ENCODE measurements around the gene ATP6V1G3. TPM values are rescaled to one million over a fixed set of nuclear protein-coding genes. Genes with fewer than 3 reads are reported as not detected.
"Not testable (repeated sequence)": the region's sequence is repeated elsewhere in the genome, so short reads cannot be mapped to it uniquely, and the experiment has no call there.

Gene ATP6V1G3
- polyA plus RNA-seq, 4 donors, result not detected

DNA sequence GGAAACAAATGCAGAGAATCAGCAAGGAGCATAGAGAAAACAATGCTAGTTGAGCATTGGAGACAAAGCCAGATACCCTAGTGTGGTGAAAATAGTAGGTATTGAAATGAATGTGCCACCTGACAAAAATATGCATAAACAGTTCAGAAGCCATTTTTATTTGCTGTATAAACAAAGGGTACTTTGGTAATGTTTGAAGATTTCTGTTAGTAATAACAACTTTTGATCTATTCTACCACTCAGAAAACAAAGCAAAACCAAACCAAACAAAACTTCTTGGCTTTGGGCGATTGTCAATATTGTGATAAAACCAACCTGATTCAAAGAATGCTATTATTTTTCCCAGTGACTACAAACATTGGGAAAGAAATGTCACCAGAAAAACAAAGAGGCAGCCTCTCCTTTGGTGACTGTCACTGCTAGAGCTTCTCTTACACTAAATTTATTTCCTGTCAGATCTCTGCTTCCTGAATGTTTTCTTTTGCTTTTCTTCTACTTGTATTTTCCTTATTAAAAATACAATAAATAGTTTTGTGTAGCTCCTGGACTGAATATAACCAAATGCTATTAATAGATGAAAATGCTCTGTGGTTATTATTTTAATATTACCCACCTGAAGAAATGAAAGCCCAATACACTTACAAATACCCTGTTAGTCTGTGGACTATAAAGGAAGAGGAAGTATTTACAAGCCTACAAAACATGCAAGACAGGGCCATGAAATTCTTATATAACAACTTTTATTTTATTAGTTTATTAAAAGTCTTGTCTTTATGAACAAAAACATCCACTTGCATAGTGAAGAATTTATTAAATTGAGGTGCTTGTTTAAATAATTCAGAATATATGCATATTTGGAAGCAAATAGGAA is 5.7 kb downstream of the ATP6V1G3 start:
- Histone ChIP-seq H3K4me1 (ENCODE audit: control insufficient read depth in 3 of 3, insufficient read depth in 2 of 3, low read depth in 1 of 3, low read length in 2 of 3) (no peaks in the 10 kb centered on the region), H3K27me3 (ENCODE audit: control insufficient read depth in 3 of 3, insufficient read depth in 3 of 3, low read length in 3 of 3) (no peaks in the 10 kb centered on the region), H3K4me3 (ENCODE audit: low read depth in 1 of 3, low read length in 3 of 3) (no peak overlapping the region), H3K9me3 (ENCODE audit: control insufficient read depth in 2 of 2, insufficient read depth in 1 of 2, low read depth in 1 of 2, low read length in 1 of 2) (no peaks in the 10 kb centered on the region), H3K36me3 (ENCODE audit: control insufficient read depth in 3 of 3, insufficient read depth in 2 of 3, low read depth in 1 of 3, low read length in 3 of 3) (no peaks in the 10 kb centered on the region), H3K27ac (ENCODE audit: low read depth in 1 of 3, low read length in 2 of 3) (no peak overlapping the region)
- DNase-seq, result no peak
- WGBS, 3 donors, result 40 to 52% (median 43%) methylated on average over 1 of the region's 1 CpG
- FAIRE-seq, result no peak

- Histone ChIP-seq H3K27me3 (ENCODE audit: control insufficient read depth in 3 of 3, insufficient read depth in 3 of 3, low read length in 3 of 3) (no peaks in the 10 kb centered on the region), H3K9me3 (ENCODE audit: control insufficient read depth in 2 of 2, insufficient read depth in 1 of 2, low read depth in 1 of 2, low read length in 1 of 2) (no peaks in the 10 kb centered on the region), H3K36me3 (ENCODE audit: control insufficient read depth in 3 of 3, insufficient read depth in 2 of 3, low read depth in 1 of 3, low read length in 3 of 3) (no peaks in the 10 kb centered on the region), H3K4me1 (ENCODE audit: control insufficient read depth in 3 of 3, insufficient read depth in 2 of 3, low read depth in 1 of 3, low read length in 2 of 3) (no peaks in the 10 kb centered on the region), H3K4me3 (ENCODE audit: low read depth in 1 of 3, low read length in 3 of 3) (no peak overlapping the region), H3K27ac (ENCODE audit: low read depth in 1 of 3, low read length in 2 of 3) (no peak overlapping the region)
- 77 to 92% (median 89%) methylated on average over 3 of the region's 3 CpGs for WGBS, 3 donors
- DNase-seq (no peak), FAIRE-seq (no peak)
Observed at GRCh38 chr1:198531891-198532290, 8.6 kb downstream of the ATP6V1G3 start.

DNA sequence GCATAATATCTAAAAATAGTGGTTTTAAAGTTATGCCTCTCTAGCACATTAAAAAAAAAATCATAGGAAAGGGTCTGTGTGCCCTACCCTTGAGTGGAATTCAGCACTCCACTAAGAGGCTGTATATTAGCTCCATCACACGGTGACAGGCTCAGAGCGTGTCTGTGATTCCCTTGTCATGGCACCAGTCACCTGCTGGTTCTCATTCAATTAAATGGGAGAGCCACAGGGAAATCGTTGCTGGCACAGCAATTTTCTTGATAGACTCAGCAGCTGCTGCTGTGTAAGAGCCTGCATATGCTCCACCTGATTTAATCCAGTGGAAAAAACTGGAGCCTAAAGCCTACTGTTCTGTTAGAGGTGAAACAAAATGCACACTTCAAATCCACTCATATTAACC is 9.5 kb downstream of the ATP6V1G3 start:
- no peak for DNase-seq
- FAIRE-seq, result no peak
- H3K4me1 ChIP-seq (ENCODE audit: control insufficient read depth in 3 of 3, insufficient read depth in 2 of 3, low read depth in 1 of 3, low read length in 2 of 3), result no peaks in the 10 kb centered on the region
- no peak overlapping the region for H3K4me3 ChIP-seq (ENCODE audit: low read depth in 1 of 3, low read length in 3 of 3)
- H3K27ac ChIP-seq (ENCODE audit: low read depth in 1 of 3, low read length in 2 of 3), result no peak overlapping the region
- H3K27me3 ChIP-seq (ENCODE audit: control insufficient read depth in 3 of 3, insufficient read depth in 3 of 3, low read length in 3 of 3), result no peaks in the 10 kb centered on the region
- no peaks in the 10 kb centered on the region for H3K9me3 ChIP-seq (ENCODE audit: control insufficient read depth in 2 of 2, insufficient read depth in 1 of 2, low read depth in 1 of 2, low read length in 1 of 2)
- WGBS, 3 donors, result 73 to 74% (median 73%) methylated on average over 3 of the region's 3 CpGs
- no peaks in the 10 kb centered on the region for H3K36me3 ChIP-seq (ENCODE audit: control insufficient read depth in 3 of 3, insufficient read depth in 2 of 3, low read depth in 1 of 3, low read length in 3 of 3)

- H3K4me3 ChIP-seq (ENCODE audit: low read depth in 1 of 3, low read length in 3 of 3), result no peak overlapping the region
- DNase-seq (no peak), FAIRE-seq (no peak)
- H3K27ac ChIP-seq (ENCODE audit: low read depth in 1 of 3, low read length in 2 of 3), result no peak overlapping the region
- no peaks in the 10 kb centered on the region for H3K36me3 ChIP-seq (ENCODE audit: control insufficient read depth in 3 of 3, insufficient read depth in 2 of 3, low read depth in 1 of 3, low read length in 3 of 3)
- H3K4me1 ChIP-seq (ENCODE audit: control insufficient read depth in 3 of 3, insufficient read depth in 2 of 3, low read depth in 1 of 3, low read length in 2 of 3), result no peaks in the 10 kb centered on the region
- no peaks in the 10 kb centered on the region for H3K27me3 ChIP-seq (ENCODE audit: control insufficient read depth in 3 of 3, insufficient read depth in 3 of 3, low read length in 3 of 3)
- 34 to 47% (median 43%) methylated on average over 2 of the region's 2 CpGs for WGBS, 3 donors
- H3K9me3 ChIP-seq (ENCODE audit: control insufficient read depth in 2 of 2, insufficient read depth in 1 of 2, low read depth in 1 of 2, low read length in 1 of 2), result no peaks in the 10 kb centered on the region
Observed at GRCh38 chr1:198529414-198529813, 11.1 kb downstream of the ATP6V1G3 start.

DNA sequence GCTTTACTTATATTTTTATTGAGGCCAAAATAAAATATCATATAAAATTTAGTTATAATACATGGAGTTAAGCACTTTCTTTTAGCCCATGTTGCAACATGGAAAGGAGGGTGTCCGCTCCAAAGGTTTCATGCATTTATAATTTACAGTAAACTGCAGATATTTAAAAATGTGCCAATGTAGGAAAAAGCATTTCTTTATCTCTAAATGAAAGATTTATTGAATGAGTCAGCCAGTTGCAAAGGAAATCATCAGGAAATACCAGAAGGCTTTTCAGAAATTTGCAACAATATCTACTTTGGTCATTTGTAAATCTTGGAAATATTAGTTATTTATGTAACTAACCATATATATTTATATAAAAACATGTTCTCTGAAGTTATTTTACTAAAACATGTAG is 12.1 kb downstream of the ATP6V1G3 start:
- Histone ChIP-seq H3K27ac (ENCODE audit: low read depth in 1 of 3, low read length in 2 of 3) (no peak overlapping the region), H3K27me3 (ENCODE audit: control insufficient read depth in 3 of 3, insufficient read depth in 3 of 3, low read length in 3 of 3) (no peaks in the 10 kb centered on the region), H3K36me3 (ENCODE audit: control insufficient read depth in 3 of 3, insufficient read depth in 2 of 3, low read depth in 1 of 3, low read length in 3 of 3) (no peaks in the 10 kb centered on the region), H3K9me3 (ENCODE audit: control insufficient read depth in 2 of 2, insufficient read depth in 1 of 2, low read depth in 1 of 2, low read length in 1 of 2) (no peaks in the 10 kb centered on the region), H3K4me1 (ENCODE audit: control insufficient read depth in 3 of 3, insufficient read depth in 2 of 3, low read depth in 1 of 3, low read length in 2 of 3) (no peaks in the 10 kb centered on the region), H3K4me3 (ENCODE audit: low read depth in 1 of 3, low read length in 3 of 3) (no peak overlapping the region)
- DNase-seq, result no peak
- WGBS, 3 donors, result 80 to 94% (median 91%) methylated on average over 1 of the region's 1 CpG
- no peak for FAIRE-seq

DNA sequence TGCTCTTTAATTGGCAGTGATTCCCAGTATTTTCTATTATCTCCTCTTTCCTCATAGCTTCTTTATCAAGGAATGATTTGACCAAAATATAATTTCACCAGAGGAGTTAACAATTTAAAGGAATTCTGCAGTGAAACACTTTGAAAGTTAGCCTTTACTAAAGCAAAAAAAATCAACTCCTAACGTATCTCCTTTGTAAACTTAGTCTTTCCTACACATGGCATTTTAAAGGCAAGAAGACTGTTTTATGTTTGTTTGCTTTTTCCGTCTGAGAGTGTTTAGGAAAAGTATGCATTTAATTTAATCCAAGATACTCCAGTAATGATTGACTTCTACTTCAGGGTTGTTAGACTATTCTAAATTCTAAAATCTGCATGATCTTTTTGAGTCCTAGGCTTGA is 15.9 kb downstream of the ATP6V1G3 start:
- no peak for DNase-seq
- Histone ChIP-seq H3K4me3 (ENCODE audit: low read depth in 1 of 3, low read length in 3 of 3) (no peak overlapping the region), H3K4me1 (ENCODE audit: control insufficient read depth in 3 of 3, insufficient read depth in 2 of 3, low read depth in 1 of 3, low read length in 2 of 3) (no peaks in the 10 kb centered on the region), H3K9me3 (ENCODE audit: control insufficient read depth in 2 of 2, insufficient read depth in 1 of 2, low read depth in 1 of 2, low read length in 1 of 2) (no peaks in the 10 kb centered on the region), H3K36me3 (ENCODE audit: control insufficient read depth in 3 of 3, insufficient read depth in 2 of 3, low read depth in 1 of 3, low read length in 3 of 3) (no peaks in the 10 kb centered on the region), H3K27me3 (ENCODE audit: control insufficient read depth in 3 of 3, insufficient read depth in 3 of 3, low read length in 3 of 3) (no peaks in the 10 kb centered on the region), H3K27ac (ENCODE audit: low read depth in 1 of 3, low read length in 2 of 3) (no peak overlapping the region)
- WGBS, 3 donors, result 61 to 70% (median 63%) methylated on average over 2 of the region's 2 CpGs
- FAIRE-seq, result no peak

DNA sequence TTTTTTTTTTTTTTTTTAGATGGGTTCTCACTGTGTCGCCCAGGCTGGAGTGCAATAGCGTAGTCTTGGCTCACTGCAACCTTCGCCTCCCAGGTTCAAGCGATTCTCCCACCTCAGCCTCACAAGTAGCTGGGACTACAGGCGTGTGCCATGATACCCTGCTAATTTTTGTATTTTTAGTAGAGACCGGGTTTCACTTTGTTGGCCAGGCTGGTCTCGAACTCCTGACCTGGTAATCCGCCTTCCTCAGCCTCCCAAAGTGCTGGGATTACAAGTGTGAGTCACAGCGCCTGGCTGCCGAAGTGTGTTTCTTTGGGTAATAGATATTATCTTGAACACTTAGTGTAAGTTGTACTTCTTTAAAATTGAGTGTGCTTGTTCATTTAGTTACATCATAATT is 16.4 kb downstream of the ATP6V1G3 start:
- not testable (repeated sequence) for H3K4me1 ChIP-seq (ENCODE audit: control insufficient read depth in 3 of 3, insufficient read depth in 2 of 3, low read depth in 1 of 3, low read length in 2 of 3); FAIRE-seq
- 63 to 78% (median 77%) methylated on average over 10 of the region's 10 CpGs for WGBS, 3 donors

GRCh38 chr1:198523182-198523950 is 17.1 kb downstream of the ATP6V1G3 start:
- Histone ChIP-seq H3K9me3 (ENCODE audit: control insufficient read depth in 2 of 2, insufficient read depth in 1 of 2, low read depth in 1 of 2, low read length in 1 of 2) (no peaks in the 10 kb centered on the region), H3K27me3 (ENCODE audit: control insufficient read depth in 3 of 3, insufficient read depth in 3 of 3, low read length in 3 of 3) (no peaks in the 10 kb centered on the region), H3K36me3 (ENCODE audit: control insufficient read depth in 3 of 3, insufficient read depth in 2 of 3, low read depth in 1 of 3, low read length in 3 of 3) (no peaks in the 10 kb centered on the region), H3K4me3 (ENCODE audit: low read depth in 1 of 3, low read length in 3 of 3) (no peak overlapping the region), H3K4me1 (ENCODE audit: control insufficient read depth in 3 of 3, insufficient read depth in 2 of 3, low read depth in 1 of 3, low read length in 2 of 3) (no peaks in the 10 kb centered on the region), H3K27ac (ENCODE audit: low read depth in 1 of 3, low read length in 2 of 3) (no peak overlapping the region)
- peak in 1 of 2 donors; percentile 27 for DNase-seq
- 43 to 72% (median 48%) methylated on average over 2 of the region's 2 CpGs for WGBS, 3 donors
- no peak for FAIRE-seq

More for the DNA sequence above, 16.4 kb downstream of the ATP6V1G3 start:
- not testable (repeated sequence) for H3K36me3 ChIP-seq (ENCODE audit: control insufficient read depth in 3 of 3, insufficient read depth in 2 of 3, low read depth in 1 of 3, low read length in 3 of 3); H3K9me3 ChIP-seq (ENCODE audit: control insufficient read depth in 2 of 2, insufficient read depth in 1 of 2, low read depth in 1 of 2, low read length in 1 of 2); DNase-seq; H3K27ac ChIP-seq (ENCODE audit: low read depth in 1 of 3, low read length in 2 of 3); H3K27me3 ChIP-seq (ENCODE audit: control insufficient read depth in 3 of 3, insufficient read depth in 3 of 3, low read length in 3 of 3); H3K4me3 ChIP-seq (ENCODE audit: low read depth in 1 of 3, low read length in 3 of 3)

Data from small intestine (tissue), 7 donors.